Calu3 (cell line): Measurements from ENCODE around the gene DNAAF8. TPM values are rescaled to one million over a fixed set of nuclear protein-coding genes. Genes with fewer than 3 reads are reported as not detected.

Source experiments
- BruUV-seq: library from RNA; stranded (reverse); fragments of 400-500 nt; replicated peaks from 2 replicates; lab custom pipeline; 2021; lab: Mats Ljungman, UMichigan
- CTCF ChIA-PET: fragments of 300-600 bp; sonication (Branson Sonifier 250); formaldehyde crosslinking; loops from one replicate; lab custom pipeline; 2022; ENCODE audit warnings: antibody characterized with exemption; lab: Charles Lee
- DNase-seq: peaks from one replicate; pipeline ENCODE4 v3.0.0; 2022
- H3K27ac Mint-ChIP-seq: one replicate; pipeline ENCODE4 v1.8.0; 2022; ENCODE audit warnings: mixed read lengths; ENCODE audit not compliant: unreplicated experiment
- H3K27me3 Mint-ChIP-seq: one replicate; pipeline ENCODE4 v1.8.0; 2022; ENCODE audit warnings: mixed read lengths; ENCODE audit not compliant: unreplicated experiment
- H3K36me3 Mint-ChIP-seq: one replicate; pipeline ENCODE4 v1.8.0; 2022; ENCODE audit warnings: mild to moderate bottlenecking, moderate library complexity, mixed read lengths; ENCODE audit not compliant: insufficient read depth, unreplicated experiment
- H3K4me1 Mint-ChIP-seq: one replicate; pipeline ENCODE4 v1.8.0; 2022; ENCODE audit warnings: mild to moderate bottlenecking, low read depth, mixed read lengths; ENCODE audit not compliant: unreplicated experiment
- H3K4me3 Mint-ChIP-seq: one replicate; pipeline ENCODE4 v1.8.0; 2022; ENCODE audit warnings: mild to moderate bottlenecking, low read depth, moderate library complexity, mixed read lengths; ENCODE audit not compliant: unreplicated experiment
- H3K9me3 Mint-ChIP-seq: one replicate; pipeline ENCODE4 v1.8.0; 2022; ENCODE audit warnings: low read depth, mixed read lengths; ENCODE audit not compliant: unreplicated experiment
- intact Hi-C: fragments of 100-400 bp; cut with micrococcal nuclease; formaldehyde crosslinking; loops from one replicate; pipeline ENCODE4 v1.10.0; 2022; ENCODE audit not compliant: unreplicated experiment
- total RNA-seq: library from RNA; stranded (reverse); gene quantifications from 2 replicates; pipeline ENCODE4 v1.2.3, GENCODE V29; 2022
- TF ChIP-seq, protein P1 (sequence below): fragments of 200-600 bp; IDR thresholded peaks from one replicate; pipeline ENCODE4 v1.8.0; 2022; ENCODE audit warnings: antibody characterized with exemption; ENCODE audit not compliant: unreplicated experiment

Gene DNAAF8
- total RNA-seq, 1 experiment from 2014 or later, result 1.8 TPM

- no peak for DNase-seq
- Mint-ChIP-seq H3K9me3 (no peaks in the 10 kb centered on the region), H3K4me1 (no peaks in the 10 kb centered on the region), H3K36me3 (peaks cover 42% of the 10 kb centered on the region), H3K4me3 (no peak overlapping the region), H3K27me3 (no peaks in the 10 kb centered on the region), H3K27ac (no peak overlapping the region)
- CTCF ChIA-PET, result no interaction called here
- TF ChIP-seq, protein P1, sequence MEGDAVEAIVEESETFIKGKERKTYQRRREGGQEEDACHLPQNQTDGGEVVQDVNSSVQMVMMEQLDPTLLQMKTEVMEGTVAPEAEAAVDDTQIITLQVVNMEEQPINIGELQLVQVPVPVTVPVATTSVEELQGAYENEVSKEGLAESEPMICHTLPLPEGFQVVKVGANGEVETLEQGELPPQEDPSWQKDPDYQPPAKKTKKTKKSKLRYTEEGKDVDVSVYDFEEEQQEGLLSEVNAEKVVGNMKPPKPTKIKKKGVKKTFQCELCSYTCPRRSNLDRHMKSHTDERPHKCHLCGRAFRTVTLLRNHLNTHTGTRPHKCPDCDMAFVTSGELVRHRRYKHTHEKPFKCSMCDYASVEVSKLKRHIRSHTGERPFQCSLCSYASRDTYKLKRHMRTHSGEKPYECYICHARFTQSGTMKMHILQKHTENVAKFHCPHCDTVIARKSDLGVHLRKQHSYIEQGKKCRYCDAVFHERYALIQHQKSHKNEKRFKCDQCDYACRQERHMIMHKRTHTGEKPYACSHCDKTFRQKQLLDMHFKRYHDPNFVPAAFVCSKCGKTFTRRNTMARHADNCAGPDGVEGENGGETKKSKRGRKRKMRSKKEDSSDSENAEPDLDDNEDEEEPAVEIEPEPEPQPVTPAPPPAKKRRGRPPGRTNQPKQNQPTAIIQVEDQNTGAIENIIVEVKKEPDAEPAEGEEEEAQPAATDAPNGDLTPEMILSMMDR, result no peak
- no TSS peak for BruUV-seq
- intact Hi-C loops, result no loop called here
These were observed 24.9 kb upstream of the DNAAF8 start for GRCh38 chr16:4709481-4709880.

GRCh38 chr16:4713663-4714501, 20.5 kb upstream of the DNAAF8 start:
- Mint-ChIP-seq H3K27ac (no peak overlapping the region), H3K27me3 (no peaks in the 10 kb centered on the region), H3K36me3 (peaks cover 47% of the 10 kb centered on the region), H3K9me3 (no peaks in the 10 kb centered on the region), H3K4me3 (no peak overlapping the region), H3K4me1 (no peaks in the 10 kb centered on the region)
- TF ChIP-seq, protein P1, result no peak
- intact Hi-C loops, result loop anchor here (10.0 kb wide), 1 partner anchor 311 kb away; no protein-coding TSS in a partner anchor
- DNase-seq, result no peak
- CTCF ChIA-PET, result no interaction called here
- BruUV-seq, result no TSS peak

DNA sequence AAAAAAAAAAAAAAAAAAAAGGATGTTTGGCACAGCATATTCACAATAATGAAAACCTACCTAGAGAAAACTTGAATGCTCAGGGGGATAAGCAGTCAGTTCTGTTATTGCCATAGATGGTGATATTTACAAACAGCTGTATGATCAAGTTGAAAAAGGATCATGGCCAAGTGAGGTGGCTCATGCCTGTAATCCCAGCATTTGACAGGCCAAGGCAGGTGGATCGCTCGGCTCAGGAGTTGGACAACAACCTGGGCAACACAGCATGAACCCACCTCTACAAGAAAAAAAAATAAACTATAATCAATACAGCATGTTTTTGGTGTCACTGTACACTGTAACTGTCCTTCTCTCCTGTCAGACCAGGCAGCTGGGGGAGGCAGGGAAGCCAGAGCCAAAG, 19.3 kb upstream of the DNAAF8 start:
- intact Hi-C loops, result loop anchor here (10.0 kb wide), 1 partner anchor 310 kb away; no protein-coding TSS in a partner anchor
- Mint-ChIP-seq H3K36me3 (peaks cover 46% of the 10 kb centered on the region), H3K27me3 (no peaks in the 10 kb centered on the region), H3K4me3 (no peak overlapping the region), H3K27ac (no peak overlapping the region), H3K4me1 (no peaks in the 10 kb centered on the region), H3K9me3 (no peaks in the 10 kb centered on the region)
- BruUV-seq, result no TSS peak
- no peak for DNase-seq
- TF ChIP-seq, protein P1, result no peak
- CTCF ChIA-PET, result interaction anchor here (0.7 kb wide), 1 partner anchor 243 kb away, joined by 8 read pairs; the partner anchor contains the start of gene SEC14L5

GRCh38 chr16:4718466-4718865, 15.9 kb upstream of the DNAAF8 start:
- intact Hi-C loops, result loop anchor here (10.0 kb wide), 1 partner anchor 306 kb away; no protein-coding TSS in a partner anchor
- Mint-ChIP-seq H3K27me3 (no peaks in the 10 kb centered on the region), H3K4me3 (no peak overlapping the region), H3K36me3 (peaks cover 42% of the 10 kb centered on the region), H3K27ac (no peak overlapping the region), H3K4me1 (no peaks in the 10 kb centered on the region), H3K9me3 (no peaks in the 10 kb centered on the region)
- no TSS peak for BruUV-seq
- TF ChIP-seq, protein P1, result no peak
- CTCF ChIA-PET, result no interaction called here
- DNase-seq, result no peak
